Hindlimb muscle (tissue), 1 donor: ENCODE results near the gene ANKH. TPM values are rescaled to one million over a fixed set of nuclear protein-coding genes. Genes with fewer than 3 reads are reported as not detected.

Experiments
- DNase-seq: peaks from one replicate; pipeline ENCODE4 v3.0.0-alpha.2; 2013
- polyA plus RNA-seq: library from polyadenylated mRNA; unstranded; fragments of 120-200 nt; gene quantifications from one replicate; pipeline ENCODE4 v1.2.1, GENCODE V29; 2013; ENCODE audit not compliant: insufficient read length

Gene ANKH
- polyA plus RNA-seq, 1 donor: 23.1 TPM

DNA sequence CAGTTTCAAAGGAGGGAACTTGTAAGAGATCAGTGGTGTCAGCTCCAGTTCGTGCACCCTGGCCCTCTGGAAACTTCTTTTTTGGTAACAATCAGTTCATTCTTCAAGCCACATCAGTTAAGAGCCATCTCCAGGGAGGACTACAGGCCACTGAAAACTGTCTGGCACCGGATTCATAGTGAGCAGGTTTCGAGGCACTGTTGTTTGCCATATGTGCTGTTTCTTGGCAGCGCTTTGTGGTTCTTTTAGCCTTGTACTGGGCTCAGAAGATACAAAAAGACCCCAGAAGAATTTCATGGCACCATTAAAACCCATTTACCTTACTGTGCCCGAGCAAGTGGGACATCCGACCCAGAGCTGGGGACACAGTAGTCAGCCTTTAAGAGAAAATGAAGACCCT is 138.6 kb downstream of the ANKH start:
- DNase-seq: no peak

DNA sequence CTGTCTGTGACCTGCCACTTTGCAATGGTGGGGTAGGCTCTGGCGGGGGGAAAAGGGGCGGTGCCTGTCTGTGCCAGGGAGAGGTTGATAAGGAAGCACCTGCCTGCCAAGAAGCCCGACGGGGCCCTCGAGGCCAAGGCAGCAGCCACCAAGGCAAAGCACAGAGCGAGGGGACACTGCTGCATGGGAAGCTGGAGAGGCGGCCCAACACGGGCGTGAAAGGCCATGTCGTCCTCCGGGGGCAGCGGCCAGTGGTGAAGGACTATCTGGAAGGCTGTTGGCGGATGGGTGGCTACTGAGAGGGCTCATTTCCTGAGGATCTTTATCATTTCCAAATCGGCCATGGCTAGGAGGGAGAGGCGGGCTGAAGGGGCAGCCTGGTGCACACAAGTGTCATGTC is 140.7 kb downstream of the ANKH start:
- no peak for DNase-seq

DNA sequence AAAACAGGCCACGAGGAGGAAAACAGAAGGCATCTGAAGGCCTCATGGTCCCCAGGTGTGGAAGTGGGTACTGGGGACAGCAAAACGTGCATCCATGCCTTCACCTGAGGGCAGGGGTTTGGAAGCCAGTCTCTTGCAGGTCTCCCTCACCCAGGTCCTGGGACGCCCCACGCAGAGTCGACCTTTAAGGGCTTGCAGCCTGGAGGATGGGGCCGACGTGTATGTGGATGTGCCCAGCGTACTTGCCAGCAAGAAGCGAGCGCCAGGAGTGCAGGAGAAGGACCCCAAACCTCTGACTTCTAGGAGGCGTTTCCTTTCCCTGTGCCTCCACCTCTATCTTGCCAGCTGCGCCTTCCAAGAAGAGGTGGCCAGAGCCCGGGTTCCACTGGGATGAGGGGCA is 141.1 kb downstream of the ANKH start:
- no peak for DNase-seq

DNA sequence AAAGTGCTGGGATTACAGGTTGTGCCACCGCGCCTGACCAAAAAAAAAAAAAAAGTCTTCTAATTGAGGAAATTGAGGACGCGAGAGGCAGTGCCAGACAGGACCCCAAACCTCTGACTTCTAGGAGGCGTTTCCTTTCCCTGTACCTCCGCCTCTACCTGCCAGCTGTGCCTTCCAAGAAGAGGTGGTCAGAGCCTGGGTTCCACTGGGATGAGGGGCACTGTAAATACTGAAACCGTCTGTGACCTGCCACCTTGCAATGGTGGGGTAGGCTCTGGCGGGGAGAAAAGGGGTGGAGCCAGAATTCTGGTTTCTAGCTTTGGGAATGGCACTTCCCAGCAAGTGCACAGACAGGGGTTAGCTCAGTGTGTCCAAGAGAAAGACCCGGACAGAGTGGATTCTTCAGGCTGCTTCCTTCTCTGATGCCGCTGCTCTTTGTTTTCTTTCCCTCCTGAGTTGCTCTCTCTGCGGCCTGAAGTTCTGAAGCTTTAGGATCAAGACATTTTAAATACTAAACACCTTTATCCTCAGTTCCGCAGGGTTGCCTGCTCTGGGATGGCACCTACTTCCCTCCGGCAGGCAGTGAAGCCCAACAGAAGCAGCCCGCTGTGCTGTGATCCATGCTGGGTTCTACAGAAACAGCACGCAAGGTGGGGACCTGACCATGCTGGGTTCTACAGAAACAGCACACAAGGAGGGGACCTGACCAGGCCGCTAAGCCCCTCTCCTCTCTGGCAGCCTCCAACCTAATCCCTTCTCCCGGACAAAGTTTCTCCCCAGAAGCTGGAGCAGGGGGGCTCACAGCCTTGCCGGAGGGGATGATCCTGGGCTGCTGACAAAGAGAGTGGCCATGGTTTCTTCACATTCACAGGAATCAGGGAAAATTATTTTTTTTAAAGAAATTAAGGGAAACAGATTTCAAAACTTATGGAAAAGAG is 141.9 kb downstream of the ANKH start:
- DNase-seq: no peak

DNA sequence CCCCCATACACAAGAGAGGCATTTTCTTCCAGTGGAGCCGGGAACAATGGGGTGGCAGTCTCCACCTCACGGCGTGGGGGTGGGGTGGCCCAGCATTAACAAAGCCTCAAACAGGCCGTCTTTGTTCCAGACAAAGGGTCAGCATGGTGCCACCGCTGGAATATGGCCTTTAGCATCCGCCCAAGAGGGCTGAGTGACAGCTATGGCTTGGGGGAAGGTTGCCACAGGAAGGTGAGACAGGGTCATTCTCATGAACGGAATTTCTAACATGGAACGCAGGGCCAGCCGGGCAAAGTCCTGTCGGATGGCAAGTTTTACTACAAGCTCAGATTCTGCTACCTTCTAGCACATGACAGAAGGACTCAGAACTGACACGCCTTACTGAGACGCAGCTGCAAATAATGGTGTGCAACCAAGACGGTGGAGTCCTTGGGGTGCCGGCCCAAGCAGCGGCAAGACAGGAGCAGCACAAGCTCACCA is 143.1 kb downstream of the ANKH start:
- DNase-seq: no peak

DNA sequence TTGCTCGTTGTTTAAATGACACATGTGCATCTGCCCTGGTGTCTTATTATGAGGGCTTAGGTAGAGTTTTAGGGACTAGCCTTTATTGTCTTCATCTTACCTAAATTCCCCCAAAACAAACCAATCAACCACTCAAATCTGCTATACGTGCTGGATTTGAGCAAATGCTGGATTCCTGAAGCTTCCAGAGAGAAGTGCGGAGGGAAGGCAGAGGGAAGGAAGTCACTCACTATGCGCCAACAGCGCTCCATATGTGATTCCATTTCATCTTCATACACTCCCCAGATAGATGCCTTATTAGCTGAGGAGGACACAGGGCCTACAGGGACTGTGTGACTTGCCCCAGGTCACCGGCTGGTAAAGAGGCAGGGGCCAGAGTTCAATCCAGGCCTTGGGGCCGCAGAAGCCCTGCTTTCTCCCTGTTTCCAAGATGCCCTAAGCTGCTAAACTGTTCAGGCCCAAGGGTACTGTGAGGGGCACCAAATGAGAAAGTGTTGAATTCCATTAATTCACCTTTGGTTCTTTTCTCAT is 143.6 kb downstream of the ANKH start:
- DNase-seq: no peak

DNA sequence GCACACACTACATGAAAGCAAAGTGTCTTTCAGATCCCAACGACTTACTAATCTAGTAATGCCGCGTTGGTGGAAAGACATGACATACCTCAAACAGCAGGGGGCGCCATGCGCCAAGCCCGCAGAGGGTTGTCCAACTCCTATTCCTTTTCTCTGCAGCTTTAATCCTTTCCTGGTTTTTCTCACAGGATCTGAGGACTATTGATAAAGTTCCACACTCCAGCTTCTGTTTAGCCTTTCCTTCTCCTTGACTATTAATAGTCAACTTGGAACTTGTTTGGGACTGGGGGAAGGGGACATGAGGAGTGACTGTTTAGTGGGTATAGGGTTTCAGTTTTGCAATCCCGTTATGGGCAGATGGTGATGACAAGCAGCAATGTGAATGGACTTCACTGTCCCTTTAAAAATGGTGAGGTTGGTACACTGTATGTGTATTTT is 144.1 kb downstream of the ANKH start:
- peak; percentile 83 for DNase-seq

DNA sequence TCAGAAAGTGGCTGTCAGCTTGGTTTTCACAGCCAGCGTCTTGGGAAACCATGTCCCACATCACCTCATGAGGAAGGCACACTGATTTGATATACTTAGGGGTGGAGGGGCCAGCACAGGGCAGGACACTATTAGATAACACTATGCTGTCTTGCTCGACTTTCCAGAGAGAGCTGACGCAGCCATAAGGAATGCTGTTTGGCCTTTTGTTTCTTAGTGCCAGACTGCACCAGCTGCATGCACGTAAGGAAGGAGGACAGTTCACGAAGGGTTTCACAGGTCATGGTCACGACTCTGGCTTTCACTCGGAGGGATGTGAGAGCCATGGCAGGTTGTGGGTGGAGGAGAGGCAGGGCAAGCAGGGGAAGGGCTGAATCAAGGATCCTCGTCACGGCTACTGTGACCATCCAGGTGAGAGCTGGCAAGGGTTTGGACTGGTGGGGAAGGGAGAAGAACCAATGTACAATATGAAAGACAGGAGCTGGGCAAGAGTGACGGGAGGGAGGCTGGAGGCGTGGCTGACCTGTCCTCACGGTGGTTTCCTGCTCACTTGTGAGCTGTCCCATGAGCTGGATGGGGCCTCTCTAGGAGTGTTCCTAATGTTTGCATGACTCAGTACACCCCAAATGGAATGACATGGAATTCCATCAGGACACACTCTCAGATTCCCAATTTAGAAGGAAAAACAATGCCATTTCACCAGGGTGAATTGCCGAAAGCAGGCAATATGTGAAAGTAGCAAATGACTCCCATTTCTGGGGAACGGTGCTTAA is 145.3 kb downstream of the ANKH start:
- DNase-seq: no peak

DNA sequence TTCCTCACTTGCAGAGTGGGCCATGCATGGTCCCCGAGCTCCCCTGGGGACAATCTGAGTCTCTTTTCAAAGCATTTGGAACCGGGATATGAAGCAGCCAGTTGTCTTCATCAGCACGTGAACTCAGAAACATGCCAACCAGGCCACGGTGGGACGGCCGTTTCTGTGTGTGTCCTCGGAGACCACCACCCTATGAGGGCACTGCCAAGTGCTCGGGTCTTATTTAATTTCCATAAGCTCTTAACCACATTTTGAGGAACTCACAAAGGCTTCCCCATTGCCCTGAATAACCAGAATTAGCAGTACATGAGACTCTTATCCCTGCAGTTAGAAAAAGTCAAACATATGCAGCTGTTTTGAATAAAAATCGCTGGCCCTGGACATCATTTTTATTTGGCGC is 146.9 kb downstream of the ANKH start:
- DNase-seq: no peak

DNA sequence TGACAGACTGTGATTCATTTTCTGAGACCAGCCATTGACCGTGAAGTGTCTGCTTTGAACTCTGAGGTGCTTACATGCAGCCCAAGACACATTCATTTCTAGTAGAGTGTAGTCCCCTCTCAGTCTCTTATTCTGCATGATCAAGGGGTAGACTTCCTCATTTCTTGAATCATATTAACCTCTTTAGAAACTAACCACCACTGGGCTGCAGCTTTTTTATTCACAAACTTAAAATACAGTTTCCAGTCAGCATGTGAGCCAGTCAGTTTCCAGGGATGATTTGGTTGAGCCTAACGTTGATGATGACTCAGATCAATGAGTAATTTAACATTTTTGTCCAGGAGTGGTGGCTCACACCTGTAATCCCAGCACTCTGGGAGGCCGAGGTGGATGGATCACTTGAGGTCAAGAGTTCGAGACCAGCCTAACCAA is 147.9 kb downstream of the ANKH start:
- DNase-seq: no peak

DNA sequence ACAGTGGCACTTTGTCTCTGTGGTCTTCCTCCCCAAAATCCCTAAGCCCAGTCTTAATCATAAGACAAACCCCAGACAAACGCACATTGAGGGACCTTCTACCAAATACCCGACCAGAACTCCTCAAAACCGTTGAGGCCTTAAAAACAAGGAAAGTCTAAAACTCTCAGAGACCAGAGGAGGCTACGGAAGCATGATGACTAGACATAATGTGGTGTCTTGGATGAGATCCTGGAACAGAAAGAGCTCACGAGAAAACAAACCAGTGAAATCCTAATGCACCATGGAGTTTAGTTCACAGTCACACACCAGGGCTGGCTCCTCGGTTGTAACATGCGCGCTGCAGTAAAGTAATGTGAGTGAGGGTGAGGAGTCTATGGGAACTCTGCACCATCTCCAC is 148.7 kb downstream of the ANKH start:
- DNase-seq: no peak

DNA sequence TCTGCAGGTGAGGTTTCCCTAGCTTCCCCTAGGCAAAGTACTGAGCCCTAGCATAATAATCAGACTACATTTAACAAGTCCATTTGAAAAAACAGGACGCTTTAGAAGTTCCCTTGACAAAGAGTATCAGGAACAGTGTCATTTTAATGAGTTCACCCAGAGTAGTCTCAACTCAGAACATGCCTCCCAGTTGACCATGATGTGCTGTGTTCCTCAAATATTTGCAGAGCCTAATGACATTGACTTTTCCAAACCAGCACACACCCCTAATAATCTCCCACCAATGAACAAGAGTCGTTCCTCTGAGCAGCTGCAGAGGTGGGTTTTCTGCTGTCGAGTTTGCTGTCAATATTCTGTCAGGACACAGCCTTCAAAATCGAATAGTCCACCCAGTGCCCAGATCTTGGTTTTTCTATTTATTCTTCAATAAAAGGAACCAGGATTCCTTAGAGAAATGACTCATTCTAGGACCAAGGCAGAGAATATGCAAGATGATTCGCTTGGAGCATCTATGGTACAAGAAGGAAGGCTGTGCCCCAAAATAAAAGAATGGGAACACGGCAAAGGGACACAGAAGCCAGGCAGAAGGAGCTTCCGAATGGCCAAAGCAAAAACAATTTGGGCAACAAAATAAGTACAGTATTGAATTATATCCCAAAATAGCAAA is 149.5 kb downstream of the ANKH start:
- no peak for DNase-seq

DNA sequence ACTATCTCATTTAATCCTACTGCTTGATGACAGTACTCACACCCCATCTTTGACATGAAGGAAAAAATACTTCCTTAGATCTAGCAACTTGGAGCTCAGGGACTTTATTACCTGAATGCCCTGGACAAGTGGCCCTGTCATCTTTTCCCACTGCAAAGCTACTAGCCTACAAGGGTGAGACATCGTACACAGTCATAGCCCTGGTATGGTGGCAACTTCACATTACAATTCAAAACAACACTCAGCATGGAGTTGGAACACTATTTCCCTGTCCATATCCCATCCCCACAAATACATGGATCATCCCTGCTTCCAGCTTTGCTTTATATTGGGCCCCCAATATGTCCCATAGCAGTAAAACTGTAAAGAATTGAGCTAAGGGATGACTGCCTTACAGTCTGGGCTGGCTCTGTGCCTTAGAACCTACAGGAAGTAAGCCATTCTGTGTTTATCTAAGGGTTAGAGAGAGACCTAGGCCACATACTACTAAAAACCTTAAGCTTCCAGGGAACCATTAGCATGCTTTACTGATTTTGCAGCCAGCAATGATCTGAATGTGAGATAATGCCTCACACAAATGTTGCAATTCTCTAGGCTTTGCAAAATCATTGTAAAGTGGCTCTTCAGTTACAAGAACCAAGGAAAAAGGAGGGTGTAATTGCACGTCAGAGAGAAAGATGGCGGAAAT is 151.2 kb downstream of the ANKH start:
- no peak for DNase-seq

DNA sequence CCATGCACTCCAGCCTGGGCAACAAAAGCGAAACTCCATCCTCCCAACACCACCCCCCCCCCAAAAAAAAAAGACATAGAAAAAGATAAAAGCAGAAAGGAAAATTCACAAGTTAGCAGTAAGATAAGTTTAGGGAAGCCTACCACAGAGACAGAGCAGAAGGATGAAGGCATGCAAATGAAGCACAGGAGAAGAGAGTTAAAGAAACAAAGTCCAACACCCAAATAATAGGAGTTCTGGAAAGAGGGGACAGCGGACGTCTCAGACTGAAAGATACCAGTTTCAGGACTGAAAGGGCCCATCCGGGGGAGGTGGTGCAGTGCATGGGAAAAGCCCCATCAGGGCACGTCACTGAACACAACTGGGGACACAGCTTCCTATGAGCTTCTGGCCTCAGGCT is 152.8 kb downstream of the ANKH start:
- DNase-seq: no peak

DNA sequence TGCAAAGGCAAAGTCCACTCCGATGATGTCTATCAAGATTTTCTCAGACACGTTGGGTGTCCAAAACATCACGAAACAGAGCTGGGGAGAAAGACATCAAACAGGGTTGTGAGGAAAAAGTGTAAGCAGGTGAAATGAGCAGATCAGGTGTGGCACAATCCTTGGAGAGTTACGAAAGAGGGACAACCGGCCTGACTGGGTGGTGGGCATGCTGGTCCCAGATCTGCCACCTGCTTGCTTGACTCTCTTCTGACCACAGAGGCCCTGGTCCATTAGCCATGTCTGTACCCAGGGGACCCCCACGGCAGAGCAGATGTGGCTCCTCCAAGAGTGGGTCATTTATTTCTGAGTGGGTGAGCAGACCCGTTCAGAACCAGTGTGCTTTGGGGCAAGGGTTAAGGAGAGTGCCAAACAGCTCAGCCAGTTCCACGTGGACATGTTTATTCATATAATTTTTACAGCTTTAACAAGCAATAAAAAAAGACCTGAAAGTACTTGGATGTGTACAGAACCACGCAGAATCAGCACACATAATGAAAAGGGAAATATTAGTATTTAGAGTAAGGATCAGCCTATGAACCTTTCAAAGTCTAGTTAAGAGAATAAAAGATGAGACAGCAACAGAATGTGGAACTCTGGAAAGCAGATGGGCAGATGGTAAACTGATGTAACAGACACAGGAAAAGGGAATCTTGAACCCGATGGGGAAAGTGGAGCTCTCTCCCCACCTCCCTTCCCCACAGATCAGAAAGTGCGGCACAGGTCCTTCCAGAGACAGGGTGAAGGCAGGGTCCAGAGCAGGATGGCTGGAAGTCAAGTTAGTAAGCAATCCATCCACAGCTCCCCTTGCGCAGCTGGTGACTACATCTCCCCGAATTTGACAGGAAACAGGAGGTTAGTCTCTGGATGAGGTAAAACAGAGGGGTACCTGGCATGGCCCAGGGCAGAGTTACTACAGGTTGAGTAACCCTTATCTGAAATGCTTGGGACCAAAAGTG is 154.5 kb downstream of the ANKH start:
- no peak for DNase-seq

DNA sequence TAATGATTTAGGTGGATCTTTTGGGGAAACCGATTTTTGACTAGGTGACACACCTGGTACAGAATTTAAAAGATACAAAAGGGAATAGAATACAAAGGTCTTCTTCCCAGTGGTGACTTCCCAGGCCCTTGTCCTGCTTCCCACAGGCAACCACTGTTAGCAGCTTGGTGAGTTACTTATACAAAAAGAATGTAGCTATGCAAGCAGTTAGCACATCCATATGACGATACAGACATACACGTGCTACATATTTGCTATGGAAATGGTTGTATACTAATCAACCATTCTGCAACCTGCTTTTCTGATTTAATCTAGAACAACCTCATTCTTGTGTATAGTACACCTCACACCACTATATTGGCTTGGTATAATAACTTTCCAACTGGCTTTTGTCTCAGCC is 156.1 kb downstream of the ANKH start:
- no peak for DNase-seq

DNA sequence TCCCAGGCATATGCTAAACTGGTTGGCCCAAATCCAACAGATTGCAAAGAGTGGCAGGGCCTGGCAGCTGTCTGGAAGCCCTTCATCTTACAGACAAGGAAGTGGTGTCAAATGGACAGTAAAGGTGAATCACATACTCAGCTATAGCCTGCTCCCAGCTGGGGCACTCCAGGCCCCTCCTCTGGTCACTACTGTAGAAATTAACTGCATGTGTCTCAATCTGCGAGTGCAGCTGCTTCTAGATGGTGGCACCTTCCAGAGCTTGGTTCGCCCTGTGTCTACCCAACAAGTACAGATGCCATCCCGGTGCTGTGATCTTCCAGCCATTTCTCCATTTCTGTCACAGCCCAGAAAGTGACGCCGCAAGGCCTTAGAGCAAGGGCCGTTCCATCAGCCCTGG is 156.9 kb downstream of the ANKH start:
- DNase-seq: no peak

DNA sequence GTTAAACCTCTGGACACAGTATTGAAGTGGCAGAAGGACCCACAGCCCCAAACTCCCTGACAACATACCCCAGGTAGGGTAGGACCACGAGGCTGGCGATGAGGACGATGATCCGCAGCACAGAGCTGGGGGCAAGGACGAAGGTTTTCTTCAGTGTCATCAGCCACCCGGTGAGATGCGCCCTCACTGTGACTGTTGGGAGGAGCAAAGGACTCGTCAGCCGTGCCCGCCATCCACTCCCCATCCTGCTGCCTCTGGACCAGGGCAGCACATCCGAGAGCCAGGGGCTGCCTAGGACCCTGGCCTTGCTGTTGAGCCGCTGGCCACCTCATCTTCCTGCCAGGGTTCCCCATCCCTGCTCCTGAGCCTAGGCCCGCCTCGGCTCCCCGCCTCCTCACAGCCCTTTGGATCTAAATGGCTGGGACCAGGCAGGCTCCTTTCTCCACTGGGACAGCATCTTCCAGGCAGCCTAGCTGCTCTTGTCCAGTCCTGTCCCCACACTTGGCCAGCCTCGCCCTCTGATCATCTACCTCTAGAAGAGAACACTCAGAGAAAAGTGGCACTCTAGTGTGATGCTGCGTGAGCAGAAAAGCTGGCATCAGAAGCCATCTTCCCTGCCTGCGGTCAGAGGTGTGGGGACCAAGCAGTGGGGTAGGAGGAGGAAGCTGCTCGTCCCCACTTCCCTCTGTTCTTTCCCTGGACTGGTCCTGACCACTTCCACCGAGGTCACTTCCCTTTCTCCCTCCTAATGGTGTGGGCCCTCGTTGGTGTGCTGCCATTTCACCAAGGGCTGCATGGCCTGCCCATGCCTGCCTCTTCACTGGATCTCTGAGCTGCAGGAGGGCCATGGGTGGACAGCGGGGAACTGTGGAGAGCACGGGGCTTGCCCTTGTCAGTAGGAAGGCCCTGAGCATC is 157.8 kb downstream of the ANKH start:
- no peak for DNase-seq

DNA sequence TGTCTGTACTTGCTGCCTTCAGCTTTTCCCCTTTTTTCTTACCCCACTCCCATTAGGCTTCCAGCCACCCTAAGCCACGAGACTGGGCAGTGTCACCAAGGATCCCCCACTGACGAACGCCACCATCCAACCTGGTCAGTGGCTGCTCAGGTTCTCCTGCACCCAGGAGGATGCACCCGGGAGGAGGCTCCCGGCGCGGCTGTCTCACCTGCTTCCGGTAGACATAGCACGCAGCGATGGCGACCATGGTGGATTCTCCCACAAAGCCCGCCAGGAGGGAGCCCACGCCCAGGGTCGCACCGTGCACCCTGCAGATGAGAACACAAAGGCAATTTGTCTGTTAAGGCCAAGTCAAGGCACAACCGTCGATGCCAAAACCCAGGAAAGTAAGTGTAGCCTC is 158.9 kb downstream of the ANKH start:
- DNase-seq: no peak

DNA sequence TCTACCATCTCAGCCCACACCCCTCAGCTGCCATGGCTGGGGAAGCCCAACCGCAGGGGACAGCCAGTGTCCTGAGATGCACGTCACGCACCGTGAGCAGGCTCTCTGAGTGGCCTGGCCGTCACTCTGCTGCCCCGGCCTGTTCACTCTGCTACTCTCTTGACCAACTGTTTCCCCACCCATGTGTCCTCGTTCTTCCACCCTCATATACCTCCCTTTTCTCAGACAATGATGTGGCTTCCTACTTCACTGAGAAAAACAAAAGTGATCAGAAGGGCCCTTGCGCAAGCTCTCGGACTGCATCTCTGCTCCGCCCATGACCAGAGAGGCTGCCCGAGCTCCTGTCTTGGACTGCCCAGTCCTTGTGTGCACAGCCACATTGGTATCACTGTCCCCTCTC is 159.4 kb downstream of the ANKH start:
- DNase-seq: no peak
